ENCODE measurements around the gene RBFOX2.

DNA sequence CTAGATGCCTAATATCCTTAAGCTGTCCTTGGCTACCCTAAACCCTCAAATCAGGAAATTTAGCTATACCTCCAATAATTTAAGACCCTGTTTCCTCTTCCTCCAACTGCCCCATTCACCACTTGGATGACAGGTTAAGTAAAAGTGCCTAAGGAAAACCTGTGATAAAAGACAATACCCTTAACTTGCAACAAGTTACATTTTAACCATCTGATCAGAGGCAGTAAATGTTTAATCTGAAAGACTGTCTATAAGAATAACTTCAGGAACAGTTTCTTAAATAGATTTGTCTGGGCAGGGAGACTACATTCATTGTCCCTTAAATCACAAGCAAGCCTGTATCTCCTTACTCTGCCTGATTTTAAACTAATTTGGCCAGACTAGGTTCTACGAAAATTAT, 181.8 kb downstream of the RBFOX2 start:
- TF ChIP-seq, protein P1, sequence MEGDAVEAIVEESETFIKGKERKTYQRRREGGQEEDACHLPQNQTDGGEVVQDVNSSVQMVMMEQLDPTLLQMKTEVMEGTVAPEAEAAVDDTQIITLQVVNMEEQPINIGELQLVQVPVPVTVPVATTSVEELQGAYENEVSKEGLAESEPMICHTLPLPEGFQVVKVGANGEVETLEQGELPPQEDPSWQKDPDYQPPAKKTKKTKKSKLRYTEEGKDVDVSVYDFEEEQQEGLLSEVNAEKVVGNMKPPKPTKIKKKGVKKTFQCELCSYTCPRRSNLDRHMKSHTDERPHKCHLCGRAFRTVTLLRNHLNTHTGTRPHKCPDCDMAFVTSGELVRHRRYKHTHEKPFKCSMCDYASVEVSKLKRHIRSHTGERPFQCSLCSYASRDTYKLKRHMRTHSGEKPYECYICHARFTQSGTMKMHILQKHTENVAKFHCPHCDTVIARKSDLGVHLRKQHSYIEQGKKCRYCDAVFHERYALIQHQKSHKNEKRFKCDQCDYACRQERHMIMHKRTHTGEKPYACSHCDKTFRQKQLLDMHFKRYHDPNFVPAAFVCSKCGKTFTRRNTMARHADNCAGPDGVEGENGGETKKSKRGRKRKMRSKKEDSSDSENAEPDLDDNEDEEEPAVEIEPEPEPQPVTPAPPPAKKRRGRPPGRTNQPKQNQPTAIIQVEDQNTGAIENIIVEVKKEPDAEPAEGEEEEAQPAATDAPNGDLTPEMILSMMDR (IDR thresholded peaks at IDR 0.05) = no peak
- TF ChIP-seq POLR2A (IDR thresholded peaks at IDR 0.05) = no peak

Measured in tibial nerve (tissue), 3 donors.